Lower leg skin (tissue), 3 donors: ENCODE results near the gene CDKAL1.
"Not testable (repeated sequence)": the region's sequence is repeated elsewhere in the genome, so short reads cannot be mapped to it uniquely, and the experiment has no call there.

Source experiments
- POLR2A ChIP-seq, 2 donors: fragments of 450-650 bp; IDR thresholded peaks; one replicate each; pipeline ENCODE4 v1.6.1; 2016 to 2017; ENCODE audit warnings: antibody characterized with exemption in 2 of 2, mild to moderate bottlenecking in 1 of 2, moderate library complexity in 1 of 2
- TF ChIP-seq, protein P1 (sequence below), 3 donors: fragments of 450-650 bp; IDR thresholded peaks; one replicate each; pipeline ENCODE4 v1.5.1; 2016; ENCODE audit warnings: antibody characterized with exemption in 3 of 3, mild to moderate bottlenecking in 3 of 3, moderate library complexity in 2 of 3

GRCh38 chr6:20609924-20610323 is 75.7 kb downstream of the CDKAL1 start:
- TF ChIP-seq, protein P1, sequence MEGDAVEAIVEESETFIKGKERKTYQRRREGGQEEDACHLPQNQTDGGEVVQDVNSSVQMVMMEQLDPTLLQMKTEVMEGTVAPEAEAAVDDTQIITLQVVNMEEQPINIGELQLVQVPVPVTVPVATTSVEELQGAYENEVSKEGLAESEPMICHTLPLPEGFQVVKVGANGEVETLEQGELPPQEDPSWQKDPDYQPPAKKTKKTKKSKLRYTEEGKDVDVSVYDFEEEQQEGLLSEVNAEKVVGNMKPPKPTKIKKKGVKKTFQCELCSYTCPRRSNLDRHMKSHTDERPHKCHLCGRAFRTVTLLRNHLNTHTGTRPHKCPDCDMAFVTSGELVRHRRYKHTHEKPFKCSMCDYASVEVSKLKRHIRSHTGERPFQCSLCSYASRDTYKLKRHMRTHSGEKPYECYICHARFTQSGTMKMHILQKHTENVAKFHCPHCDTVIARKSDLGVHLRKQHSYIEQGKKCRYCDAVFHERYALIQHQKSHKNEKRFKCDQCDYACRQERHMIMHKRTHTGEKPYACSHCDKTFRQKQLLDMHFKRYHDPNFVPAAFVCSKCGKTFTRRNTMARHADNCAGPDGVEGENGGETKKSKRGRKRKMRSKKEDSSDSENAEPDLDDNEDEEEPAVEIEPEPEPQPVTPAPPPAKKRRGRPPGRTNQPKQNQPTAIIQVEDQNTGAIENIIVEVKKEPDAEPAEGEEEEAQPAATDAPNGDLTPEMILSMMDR (IDR thresholded peaks at IDR 0.05): not testable (repeated sequence)
- not testable (repeated sequence) for TF ChIP-seq POLR2A (IDR thresholded peaks at IDR 0.05)
